Measurements from ENCODE around the gene PIK3CA. TPM values are rescaled to one million over a fixed set of nuclear protein-coding genes. Genes with fewer than 3 reads are reported as not detected.
A peak's percentile ranks its signal among the peaks of the same experiment; 100 is the strongest.

Gene PIK3CA
- total RNA-seq, 1 donor: 34.7 TPM

DNA sequence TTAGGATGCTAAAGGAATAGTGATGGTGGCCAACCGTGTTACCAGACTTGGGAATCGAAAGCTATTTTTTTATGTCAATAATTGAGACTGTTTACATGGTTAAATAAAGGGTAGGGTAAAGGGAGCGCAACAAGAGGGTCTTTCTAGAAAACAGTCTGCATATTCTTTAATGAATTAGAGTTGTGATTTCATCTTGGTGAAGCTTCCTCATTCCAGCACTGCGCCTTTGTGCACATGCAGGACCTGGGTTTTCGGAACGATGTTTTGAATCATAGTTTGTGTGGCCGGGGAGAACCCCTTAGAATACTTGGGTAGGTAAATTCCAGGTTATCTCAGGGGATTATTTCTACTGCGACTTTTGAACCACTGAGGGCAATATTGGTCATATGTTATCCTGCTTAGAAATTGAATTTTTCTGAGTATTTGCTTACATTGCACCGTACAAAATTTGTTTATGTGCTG, 1.3 kb downstream of the PIK3CA start:
- Histone ChIP-seq H3K27me3 (ENCODE audit: insufficient read depth, low read length) (no peaks in the 10 kb centered on the region), H3K4me1 (ENCODE audit: insufficient read depth, low read length) (peaks cover 10% of the 10 kb centered on the region), H3K4me3 (ENCODE audit: insufficient read depth, low read length) (peak overlapping the region; percentile 79), H3K4me2 (ENCODE audit: insufficient read depth, low read length) (peak overlapping the region; percentile 84), H3K79me2 (ENCODE audit: insufficient read depth, low read length) (peaks cover 60% of the 10 kb centered on the region), H2AFZ (ENCODE audit: low read length) (peak overlapping the region; percentile 82), H3K9me3 (ENCODE audit: low read depth, low read length) (no peaks in the 10 kb centered on the region), H3K27ac (ENCODE audit: low read depth, low read length) (peak overlapping the region; percentile 67), H4K20me1 (ENCODE audit: insufficient read depth, low read length) (peaks cover 33% of the 10 kb centered on the region), H3K36me3 (ENCODE audit: insufficient read depth, low read length) (no peaks in the 10 kb centered on the region)
- no peak for TF ChIP-seq CTCF (IDR thresholded peaks at IDR 0.05; ENCODE audit: extremely low read depth, low read depth, low read length)
- DNase-seq (ENCODE audit: insufficient read length, low spot score, missing footprints): peak; percentile 47

DNA sequence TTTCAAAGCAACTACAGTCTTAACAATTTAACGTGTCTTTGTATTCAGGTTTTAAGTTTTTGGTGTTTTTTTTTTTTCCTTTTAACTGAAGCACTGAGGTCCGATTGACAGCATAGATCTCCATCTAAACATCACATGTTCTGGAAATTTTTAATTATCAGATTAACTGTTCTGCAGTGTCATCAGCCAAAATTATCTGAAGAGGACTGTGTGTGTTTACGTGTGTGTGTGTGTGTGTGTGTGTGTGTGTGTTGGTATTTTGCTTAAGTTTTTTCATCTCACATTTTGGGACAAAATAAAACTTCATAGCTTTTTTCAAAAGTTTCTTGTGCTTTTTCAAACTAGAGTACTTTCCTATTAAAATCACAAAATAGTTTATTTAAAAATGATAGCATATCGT, 1.8 kb downstream of the PIK3CA start:
- H3K36me3 ChIP-seq (ENCODE audit: insufficient read depth, low read length): no peaks in the 10 kb centered on the region
- H2AFZ ChIP-seq (ENCODE audit: low read length): peak overlapping the region; percentile 82
- no peak for DNase-seq (ENCODE audit: insufficient read length, low spot score, missing footprints)
- peaks cover 64% of the 10 kb centered on the region for H3K79me2 ChIP-seq (ENCODE audit: insufficient read depth, low read length)
- H3K27me3 ChIP-seq (ENCODE audit: insufficient read depth, low read length): no peaks in the 10 kb centered on the region
- H3K4me2 ChIP-seq (ENCODE audit: insufficient read depth, low read length): peak overlapping the region; percentile 84
- peaks cover 10% of the 10 kb centered on the region for H3K4me1 ChIP-seq (ENCODE audit: insufficient read depth, low read length)
- H3K4me3 ChIP-seq (ENCODE audit: insufficient read depth, low read length): peak overlapping the region; percentile 79
- no peaks in the 10 kb centered on the region for H3K9me3 ChIP-seq (ENCODE audit: low read depth, low read length)
- peaks cover 33% of the 10 kb centered on the region for H4K20me1 ChIP-seq (ENCODE audit: insufficient read depth, low read length)
- H3K27ac ChIP-seq (ENCODE audit: low read depth, low read length): no peak overlapping the region
- TF ChIP-seq CTCF (IDR thresholded peaks at IDR 0.05; ENCODE audit: extremely low read depth, low read depth, low read length): no peak

DNA sequence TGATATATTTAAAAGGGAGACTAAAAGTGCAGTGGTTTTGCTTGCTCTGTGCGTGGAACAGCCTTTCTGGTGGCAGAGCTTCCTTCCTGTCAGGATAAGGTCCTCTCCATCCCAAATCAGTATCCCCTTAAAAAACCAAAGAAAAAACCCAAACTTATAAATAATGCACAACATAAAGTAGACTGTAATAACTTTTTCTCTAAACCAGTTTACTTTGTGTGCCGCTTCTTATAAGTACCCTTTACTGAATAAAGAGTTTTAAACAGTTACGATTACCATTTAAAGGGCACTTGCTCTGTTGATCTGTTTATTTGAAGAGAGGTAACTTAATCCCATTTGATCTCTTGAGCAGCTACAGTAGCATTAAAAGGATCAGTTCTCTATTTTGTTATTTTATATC, 2.5 kb downstream of the PIK3CA start:
- Histone ChIP-seq H4K20me1 (ENCODE audit: insufficient read depth, low read length) (peaks cover 33% of the 10 kb centered on the region), H3K36me3 (ENCODE audit: insufficient read depth, low read length) (no peaks in the 10 kb centered on the region), H3K27me3 (ENCODE audit: insufficient read depth, low read length) (no peaks in the 10 kb centered on the region), H2AFZ (ENCODE audit: low read length) (no peak overlapping the region), H3K27ac (ENCODE audit: low read depth, low read length) (no peak overlapping the region), H3K4me3 (ENCODE audit: insufficient read depth, low read length) (no peak overlapping the region), H3K4me1 (ENCODE audit: insufficient read depth, low read length) (peaks cover 10% of the 10 kb centered on the region), H3K4me2 (ENCODE audit: insufficient read depth, low read length) (no peak overlapping the region), H3K79me2 (ENCODE audit: insufficient read depth, low read length) (peaks cover 71% of the 10 kb centered on the region), H3K9me3 (ENCODE audit: low read depth, low read length) (no peaks in the 10 kb centered on the region)
- no peak for TF ChIP-seq CTCF (IDR thresholded peaks at IDR 0.05; ENCODE audit: extremely low read depth, low read depth, low read length)
- DNase-seq (ENCODE audit: insufficient read length, low spot score, missing footprints): no peak

DNA sequence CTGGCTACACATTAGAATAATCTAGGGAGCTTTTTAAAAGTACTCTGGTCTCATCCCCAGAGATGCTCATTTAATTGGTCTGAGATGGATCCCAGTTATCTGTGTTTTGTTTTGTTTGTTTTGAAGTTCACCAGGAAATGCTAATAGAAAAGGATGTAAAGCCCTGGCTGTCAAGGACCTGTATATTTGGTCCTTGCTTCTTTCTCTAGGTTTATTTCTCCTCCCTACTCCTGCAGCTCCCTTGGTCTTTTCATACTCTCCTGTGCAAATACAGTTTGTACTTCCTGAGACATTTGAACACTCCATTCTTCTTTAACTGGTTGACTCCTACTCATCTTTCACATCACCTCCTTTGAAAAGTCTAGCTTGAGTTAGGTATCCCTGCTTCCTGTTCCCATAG, 3.3 kb downstream of the PIK3CA start:
- Histone ChIP-seq H4K20me1 (ENCODE audit: insufficient read depth, low read length) (peaks cover 38% of the 10 kb centered on the region), H3K27ac (ENCODE audit: low read depth, low read length) (no peak overlapping the region), H3K27me3 (ENCODE audit: insufficient read depth, low read length) (no peaks in the 10 kb centered on the region), H3K4me1 (ENCODE audit: insufficient read depth, low read length) (peaks cover 10% of the 10 kb centered on the region), H2AFZ (ENCODE audit: low read length) (no peak overlapping the region), H3K36me3 (ENCODE audit: insufficient read depth, low read length) (no peaks in the 10 kb centered on the region), H3K4me3 (ENCODE audit: insufficient read depth, low read length) (no peak overlapping the region), H3K79me2 (ENCODE audit: insufficient read depth, low read length) (peaks cover 79% of the 10 kb centered on the region), H3K9me3 (ENCODE audit: low read depth, low read length) (no peaks in the 10 kb centered on the region), H3K4me2 (ENCODE audit: insufficient read depth, low read length) (no peak overlapping the region)
- no peak for DNase-seq (ENCODE audit: insufficient read length, low spot score, missing footprints)
- TF ChIP-seq CTCF (IDR thresholded peaks at IDR 0.05; ENCODE audit: extremely low read depth, low read depth, low read length): no peak
